SK-N-SH treated with all-trans-retinoic acid at 6 μM for 48 hours (cell line): ENCODE results near the gene SIAH2.

Experiments
- ATAC-seq: fragments of 200-7000 bp; cut with Tn5 transposase; 3 replicates; pipeline ENCODE4 v1.9.1; 2020; ENCODE audit warnings: mild to moderate bottlenecking, moderate library complexity
- ARNTL ChIP-seq: fragments of 450-650 bp; formaldehyde crosslinking; IDR thresholded peaks from 2 replicates; pipeline ENCODE4 v1.5.0; 2020; ENCODE audit warnings: low read depth, mild to moderate bottlenecking, moderate library complexity, borderline replicate concordance
- BACH2 ChIP-seq: fragments of 250-450 bp; sonication (Bioruptor Pico); IDR thresholded peaks from 2 replicates; pipeline ENCODE4 v1.9.0; 2021; ENCODE audit warnings: mild to moderate bottlenecking, borderline replicate concordance
- CSDC2 ChIP-seq: fragments of 250-450 bp; sonication (Bioruptor Pico); IDR thresholded peaks from 2 replicates; pipeline ENCODE4 v1.5.0; 2020; ENCODE audit warnings: mild to moderate bottlenecking, moderate library complexity
- CSRNP3 ChIP-seq: fragments of 250-450 bp; sonication (Bioruptor Pico); IDR thresholded peaks from 2 replicates; pipeline ENCODE4 v1.5.1; 2021; ENCODE audit warnings: mild to moderate bottlenecking, moderate library complexity
- ESRRG ChIP-seq: fragments of 250-450 bp; sonication (Bioruptor Pico); IDR thresholded peaks from 2 replicates; pipeline ENCODE4 v1.6.1; 2021; ENCODE audit warnings: mild to moderate bottlenecking
- GLIS3 ChIP-seq: fragments of 250-450 bp; sonication (Bioruptor Pico); IDR thresholded peaks from 2 replicates; pipeline ENCODE4 v1.5.0; 2020; ENCODE audit warnings: mild to moderate bottlenecking, moderate library complexity
- ISL1 ChIP-seq: fragments of 250-450 bp; sonication (Bioruptor Pico); IDR thresholded peaks from 2 replicates; pipeline ENCODE4 v2.1.2; 2022; ENCODE audit warnings: mild to moderate bottlenecking, moderate library complexity
- OSR1 ChIP-seq: fragments of 250-450 bp; sonication (Bioruptor Pico); IDR thresholded peaks from 2 replicates; pipeline ENCODE4 v1.8.0; 2022; ENCODE audit warnings: moderate library complexity, mild to moderate bottlenecking, inconsistent platforms
- PPARA ChIP-seq: fragments of 250-450 bp; sonication (Bioruptor Pico); IDR thresholded peaks from 2 replicates; pipeline ENCODE4 v1.5.0; 2020; ENCODE audit warnings: mild to moderate bottlenecking, borderline replicate concordance
- RARB ChIP-seq: fragments of 250-450 bp; sonication (Bioruptor Pico); IDR thresholded peaks from 2 replicates; pipeline ENCODE4 v1.8.0; 2021; ENCODE audit warnings: mild to moderate bottlenecking, moderate library complexity
- TCF4 ChIP-seq: fragments of 250-450 bp; sonication (Bioruptor Pico); IDR thresholded peaks from 2 replicates; pipeline ENCODE4 v1.8.0; 2021; ENCODE audit warnings: mild to moderate bottlenecking, moderate library complexity, borderline replicate concordance
- TOX ChIP-seq: fragments of 250-450 bp; sonication (Bioruptor Pico); IDR thresholded peaks from 2 replicates; pipeline ENCODE4 v1.8.0; 2021; ENCODE audit warnings: mild to moderate bottlenecking, moderate library complexity, borderline replicate concordance
- ZFP30 ChIP-seq: fragments of 450-650 bp; formaldehyde crosslinking; IDR thresholded peaks from 2 replicates; pipeline ENCODE4 v1.5.0; 2022; ENCODE audit warnings: mild to moderate bottlenecking, moderate library complexity
- ZNF565 ChIP-seq: fragments of 450-650 bp; formaldehyde crosslinking; conservative IDR thresholded peaks from 2 replicates; pipeline ENCODE4 v1.5.0; 2020; ENCODE audit warnings: low read depth, mild to moderate bottlenecking, moderate library complexity
- ZNF70 ChIP-seq: fragments of 450-650 bp; formaldehyde crosslinking; IDR thresholded peaks from 2 replicates; pipeline ENCODE4 v1.5.0; 2020; ENCODE audit warnings: mild to moderate bottlenecking, moderate library complexity
- ZNF8 ChIP-seq: fragments of 450-650 bp; formaldehyde crosslinking; IDR thresholded peaks from 2 replicates; pipeline ENCODE4 v1.5.0; 2020; ENCODE audit warnings: mild to moderate bottlenecking, moderate library complexity
- TF ChIP-seq, protein P1 (sequence below): fragments of 250-450 bp; sonication (Bioruptor Pico); IDR thresholded peaks from 2 replicates; pipeline ENCODE4 v1.5.0; 2020; ENCODE audit warnings: mild to moderate bottlenecking, moderate library complexity
- TF ChIP-seq, protein P2 (sequence below): fragments of 250-450 bp; sonication (Bioruptor Pico); IDR thresholded peaks from 2 replicates; pipeline ENCODE4 v1.8.0; 2021; ENCODE audit warnings: low read depth, mild to moderate bottlenecking, moderate library complexity, borderline replicate concordance

SIAH2 gene

DNA sequence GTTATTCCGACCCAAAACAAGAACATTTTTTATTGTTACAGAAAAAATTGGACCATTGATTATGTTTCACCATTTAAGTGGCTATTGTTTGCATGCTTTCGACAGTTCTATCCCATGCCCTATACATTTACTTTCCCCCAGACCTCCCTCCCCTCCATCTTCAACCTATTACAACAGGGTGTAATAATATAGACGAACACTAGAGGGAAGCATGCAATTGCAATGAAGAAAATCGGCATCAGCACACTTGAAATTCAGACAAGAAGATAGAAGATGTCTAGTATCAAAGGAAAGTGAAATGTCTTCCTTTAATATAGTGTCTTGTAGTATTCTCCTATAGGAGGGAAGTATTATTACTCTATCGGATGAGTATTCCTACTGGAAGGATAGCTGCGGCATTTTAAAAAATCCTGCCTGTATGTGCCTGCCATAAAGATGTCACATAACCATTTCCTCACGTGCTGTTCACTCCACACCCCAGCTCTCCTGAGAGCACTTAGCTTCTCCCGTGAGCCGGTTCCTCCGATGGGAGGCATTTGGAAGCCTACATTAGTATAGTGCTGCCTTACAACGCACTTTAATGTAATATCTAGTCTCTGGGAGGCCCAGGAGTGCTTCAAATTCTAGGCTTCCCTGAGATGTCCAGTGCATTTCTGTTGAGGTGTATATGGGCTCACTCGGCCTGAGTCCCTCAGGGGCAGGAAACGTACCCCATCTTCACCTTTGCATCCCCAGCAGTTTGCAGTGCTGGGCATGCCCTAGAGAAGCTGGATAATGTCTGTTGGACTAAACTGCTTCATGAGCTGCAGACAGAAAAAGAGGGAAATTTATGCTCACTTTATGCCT is 41.5 kb downstream of the SIAH2 start:
- TF ChIP-seq ZNF565 (CRISPR knock-in tag) (no peak), TOX (CRISPR knock-in tag) (no peak), ZNF70 (CRISPR knock-in tag) (no peak), ESRRG (CRISPR knock-in tag) (no peak), OSR1 (CRISPR knock-in tag) (no peak), CSRNP3 (CRISPR knock-in tag) (no peak), BACH2 (no peak), ARNTL (CRISPR knock-in tag) (no peak), TCF4 (CRISPR knock-in tag) (no peak)
- TF ChIP-seq, protein P1, sequence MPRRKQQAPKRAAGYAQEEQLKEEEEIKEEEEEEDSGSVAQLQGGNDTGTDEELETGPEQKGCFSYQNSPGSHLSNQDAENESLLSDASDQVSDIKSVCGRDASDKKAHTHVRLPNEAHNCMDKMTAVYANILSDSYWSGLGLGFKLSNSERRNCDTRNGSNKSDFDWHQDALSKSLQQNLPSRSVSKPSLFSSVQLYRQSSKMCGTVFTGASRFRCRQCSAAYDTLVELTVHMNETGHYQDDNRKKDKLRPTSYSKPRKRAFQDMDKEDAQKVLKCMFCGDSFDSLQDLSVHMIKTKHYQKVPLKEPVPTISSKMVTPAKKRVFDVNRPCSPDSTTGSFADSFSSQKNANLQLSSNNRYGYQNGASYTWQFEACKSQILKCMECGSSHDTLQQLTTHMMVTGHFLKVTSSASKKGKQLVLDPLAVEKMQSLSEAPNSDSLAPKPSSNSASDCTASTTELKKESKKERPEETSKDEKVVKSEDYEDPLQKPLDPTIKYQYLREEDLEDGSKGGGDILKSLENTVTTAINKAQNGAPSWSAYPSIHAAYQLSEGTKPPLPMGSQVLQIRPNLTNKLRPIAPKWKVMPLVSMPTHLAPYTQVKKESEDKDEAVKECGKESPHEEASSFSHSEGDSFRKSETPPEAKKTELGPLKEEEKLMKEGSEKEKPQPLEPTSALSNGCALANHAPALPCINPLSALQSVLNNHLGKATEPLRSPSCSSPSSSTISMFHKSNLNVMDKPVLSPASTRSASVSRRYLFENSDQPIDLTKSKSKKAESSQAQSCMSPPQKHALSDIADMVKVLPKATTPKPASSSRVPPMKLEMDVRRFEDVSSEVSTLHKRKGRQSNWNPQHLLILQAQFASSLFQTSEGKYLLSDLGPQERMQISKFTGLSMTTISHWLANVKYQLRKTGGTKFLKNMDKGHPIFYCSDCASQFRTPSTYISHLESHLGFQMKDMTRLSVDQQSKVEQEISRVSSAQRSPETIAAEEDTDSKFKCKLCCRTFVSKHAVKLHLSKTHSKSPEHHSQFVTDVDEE (CRISPR knock-in tag), result no peak
- ATAC-seq, result peak; percentile 87

DNA sequence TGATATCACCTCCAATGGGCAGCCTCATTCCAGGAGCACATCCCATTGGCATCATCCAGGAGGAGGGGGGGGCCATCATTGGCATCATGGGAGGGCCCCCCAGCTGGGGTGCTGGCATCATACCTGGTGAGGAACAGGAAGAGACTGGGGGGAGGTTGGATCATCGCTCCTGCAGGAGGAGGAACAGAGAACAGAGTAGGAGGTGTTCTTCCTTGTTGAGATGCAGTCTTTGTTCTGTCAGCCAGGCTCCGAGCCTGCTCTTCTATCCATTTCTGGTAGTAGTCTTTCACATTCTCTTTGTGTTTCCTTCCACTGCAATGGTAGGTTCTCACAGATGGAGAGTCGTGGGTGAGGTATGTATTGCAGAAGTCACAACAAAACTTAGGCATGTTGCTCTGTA is 42.5 kb downstream of the SIAH2 start:
- ATAC-seq, result no peak

GRCh38 chr3:150710097-150710496 is 52.9 kb downstream of the SIAH2 start:
- TF ChIP-seq CSRNP3 (CRISPR knock-in tag) (no peak), BACH2 (no peak), ZFP30 (CRISPR knock-in tag) (no peak), CSDC2 (CRISPR knock-in tag) (no peak), ZNF565 (CRISPR knock-in tag) (no peak), ZNF70 (CRISPR knock-in tag) (no peak), TCF4 (CRISPR knock-in tag) (no peak), PPARA (CRISPR knock-in tag) (no peak), TOX (CRISPR knock-in tag) (no peak), ESRRG (CRISPR knock-in tag) (no peak), ZNF8 (no peak), OSR1 (CRISPR knock-in tag) (no peak), ISL1 (CRISPR knock-in tag) (no peak), GLIS3 (CRISPR knock-in tag) (no peak)
- TF ChIP-seq, protein P2, sequence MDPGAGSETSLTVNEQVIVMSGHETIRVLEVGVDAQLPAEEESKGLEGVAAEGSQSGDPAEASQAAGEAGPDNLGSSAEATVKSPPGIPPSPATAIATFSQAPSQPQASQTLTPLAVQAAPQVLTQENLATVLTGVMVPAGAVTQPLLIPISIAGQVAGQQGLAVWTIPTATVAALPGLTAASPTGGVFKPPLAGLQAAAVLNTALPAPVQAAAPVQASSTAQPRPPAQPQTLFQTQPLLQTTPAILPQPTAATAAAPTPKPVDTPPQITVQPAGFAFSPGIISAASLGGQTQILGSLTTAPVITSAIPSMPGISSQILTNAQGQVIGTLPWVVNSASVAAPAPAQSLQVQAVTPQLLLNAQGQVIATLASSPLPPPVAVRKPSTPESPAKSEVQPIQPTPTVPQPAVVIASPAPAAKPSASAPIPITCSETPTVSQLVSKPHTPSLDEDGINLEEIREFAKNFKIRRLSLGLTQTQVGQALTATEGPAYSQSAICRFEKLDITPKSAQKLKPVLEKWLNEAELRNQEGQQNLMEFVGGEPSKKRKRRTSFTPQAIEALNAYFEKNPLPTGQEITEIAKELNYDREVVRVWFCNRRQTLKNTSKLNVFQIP (CRISPR knock-in tag), result no peak
- ATAC-seq, result no peak

More for the DNA sequence above, 42.5 kb downstream of the SIAH2 start:
- TF ChIP-seq ARNTL (CRISPR knock-in tag) (no peak), RARB (CRISPR knock-in tag) (no peak)
- TF ChIP-seq, all 23 proteins: peak for 0

GRCh38 chr3:150703756-150704344 is 59.1 kb downstream of the SIAH2 start, which contains the start of gene ERICH6:
ERICH6 (minus strand) TSS chr3:150703920; CDS start chr3:150703898, 22 bp downstream.
- TF ChIP-seq ZNF565 (CRISPR knock-in tag) (no peak), OSR1 (CRISPR knock-in tag) (peak; percentile 68; the same call in 1 of the 2 replicates)
- ATAC-seq, result peak; percentile 99
